ENCODE data around the gene SPATA17.

DNA sequence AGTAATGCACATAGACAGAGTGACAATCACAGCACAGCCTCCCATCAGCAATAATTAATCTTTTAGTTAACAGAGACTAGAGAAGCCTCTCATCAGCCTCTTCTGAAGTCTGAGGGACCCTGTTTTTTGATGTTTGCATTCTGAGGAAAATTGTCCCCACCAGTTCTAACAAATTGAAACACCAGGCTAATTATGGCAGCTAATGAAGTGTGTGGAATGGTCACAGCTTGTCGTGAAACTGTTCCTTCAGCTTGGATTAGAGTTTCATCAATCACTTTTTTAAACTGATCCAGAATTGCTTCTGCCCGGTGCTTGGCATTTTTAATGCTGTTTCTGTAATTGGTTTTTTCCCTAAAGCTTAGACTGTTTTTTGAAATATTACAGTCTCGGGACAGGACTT is 208.0 kb downstream of the SPATA17 start:
- TF ChIP-seq, protein P1, sequence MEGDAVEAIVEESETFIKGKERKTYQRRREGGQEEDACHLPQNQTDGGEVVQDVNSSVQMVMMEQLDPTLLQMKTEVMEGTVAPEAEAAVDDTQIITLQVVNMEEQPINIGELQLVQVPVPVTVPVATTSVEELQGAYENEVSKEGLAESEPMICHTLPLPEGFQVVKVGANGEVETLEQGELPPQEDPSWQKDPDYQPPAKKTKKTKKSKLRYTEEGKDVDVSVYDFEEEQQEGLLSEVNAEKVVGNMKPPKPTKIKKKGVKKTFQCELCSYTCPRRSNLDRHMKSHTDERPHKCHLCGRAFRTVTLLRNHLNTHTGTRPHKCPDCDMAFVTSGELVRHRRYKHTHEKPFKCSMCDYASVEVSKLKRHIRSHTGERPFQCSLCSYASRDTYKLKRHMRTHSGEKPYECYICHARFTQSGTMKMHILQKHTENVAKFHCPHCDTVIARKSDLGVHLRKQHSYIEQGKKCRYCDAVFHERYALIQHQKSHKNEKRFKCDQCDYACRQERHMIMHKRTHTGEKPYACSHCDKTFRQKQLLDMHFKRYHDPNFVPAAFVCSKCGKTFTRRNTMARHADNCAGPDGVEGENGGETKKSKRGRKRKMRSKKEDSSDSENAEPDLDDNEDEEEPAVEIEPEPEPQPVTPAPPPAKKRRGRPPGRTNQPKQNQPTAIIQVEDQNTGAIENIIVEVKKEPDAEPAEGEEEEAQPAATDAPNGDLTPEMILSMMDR (IDR thresholded peaks at IDR 0.05): no peak
- no peak for TF ChIP-seq POLR2A (IDR thresholded peaks at IDR 0.05)
